Fibroblast of gingiva (primary cell): ENCODE measurements around the gene PSMC6.
A peak's percentile ranks its signal among the peaks of the same experiment; 100 is the strongest.
"Not testable (repeated sequence)": the region's sequence is repeated elsewhere in the genome, so short reads cannot be mapped to it uniquely, and the experiment has no call there.

Source experiments
- DNase-seq: peaks from one replicate; pipeline ENCODE4 v3.0.0-alpha.2; 2011; ENCODE audit warnings: low read depth

The PSMC6 gene

GRCh38 chr14:52723514-52724359, 16.7 kb downstream of the PSMC6 start:
- no peak for DNase-seq

GRCh38 chr14:52724360-52724644, 17.3 kb downstream of the PSMC6 start:
- DNase-seq = no peak

GRCh38 chr14:52727509-52727908, 20.5 kb downstream of the PSMC6 start:
- not testable (repeated sequence) for DNase-seq

GRCh38 chr14:52729035-52729434, 22.0 kb downstream of the PSMC6 start:
- DNase-seq = not testable (repeated sequence)

- DNase-seq = no peak
These were observed 22.6 kb downstream of the PSMC6 start for GRCh38 chr14:52729585-52729924.

- peak; percentile 98 for DNase-seq
These were observed 23.1 kb downstream of the PSMC6 start, which contains the start of gene STYX for GRCh38 chr14:52729925-52730708. TSS of gene STYX (plus strand) at chr14:52730166. CDS start at chr14:52730475, 309 bp downstream.

DNA sequence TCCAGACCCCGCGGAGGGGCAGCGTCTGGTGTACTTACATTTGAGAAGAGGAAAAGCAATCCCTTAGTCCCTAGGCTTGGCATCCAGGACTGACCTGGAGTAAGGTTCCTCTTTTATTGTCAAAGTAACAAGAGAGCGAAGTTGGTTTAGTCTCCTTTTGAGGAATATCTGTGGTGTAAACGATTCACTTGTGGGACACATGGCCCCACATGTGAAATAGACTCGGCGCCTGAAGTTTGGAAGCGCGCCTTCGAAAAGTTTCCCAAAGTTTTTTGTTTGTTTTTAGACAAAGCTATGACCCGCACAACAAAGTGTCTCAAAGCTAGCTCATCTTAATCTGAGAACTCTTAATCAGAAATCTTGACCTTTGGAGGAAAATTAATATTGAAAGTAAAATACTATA, 23.7 kb downstream of the PSMC6 start:
- no peak for DNase-seq

DNA sequence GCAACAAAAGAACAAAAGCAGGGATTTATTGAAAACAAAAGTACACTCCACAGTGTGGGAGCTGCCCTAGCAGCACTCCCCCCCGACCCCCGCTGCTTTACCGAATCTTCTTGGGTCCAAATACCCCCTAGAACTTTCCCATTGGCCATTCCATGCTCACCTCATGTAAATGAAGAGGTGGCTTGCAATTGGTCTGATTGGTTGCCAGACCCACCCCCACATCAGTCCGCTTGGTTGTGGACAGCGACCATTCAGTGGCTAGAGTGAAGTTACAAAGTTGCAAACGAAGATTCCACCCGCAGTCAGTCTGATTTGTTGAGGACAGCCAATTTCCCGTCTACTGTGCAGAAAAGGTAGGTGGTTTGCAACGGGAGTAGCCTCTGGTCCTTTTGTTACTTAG, 26.8 kb downstream of the PSMC6 start:
- DNase-seq = no peak

DNA sequence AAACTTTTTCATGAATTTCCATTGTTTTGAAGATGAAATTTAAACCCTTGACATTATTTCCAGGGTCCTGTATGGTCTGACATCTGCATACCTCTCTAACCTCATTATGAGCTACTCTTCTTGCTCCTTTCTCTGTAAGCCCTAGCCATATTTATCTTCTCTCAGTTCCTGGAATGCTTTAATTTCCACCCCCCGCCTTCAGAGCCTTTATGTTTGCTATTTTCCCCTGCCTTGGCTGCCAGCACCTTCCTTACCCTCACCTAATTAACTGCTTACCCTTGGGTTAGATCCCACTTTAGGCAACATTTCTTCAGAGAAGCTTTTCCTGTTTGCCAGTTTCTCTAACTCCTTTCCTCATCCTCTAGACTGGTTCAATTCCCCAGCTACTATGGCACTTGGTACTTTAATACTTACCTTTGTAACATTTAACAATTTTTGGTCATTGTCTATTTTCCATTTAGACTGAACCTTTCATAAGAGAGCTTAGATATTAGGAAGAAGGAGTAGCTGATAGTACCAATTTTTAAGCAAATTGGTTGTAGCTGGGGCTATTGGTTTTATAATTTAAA, 29.0 kb downstream of the PSMC6 start:
- DNase-seq = no peak

GRCh38 chr14:52738409-52738808, 31.4 kb downstream of the PSMC6 start:
- DNase-seq = no peak

GRCh38 chr14:52740751-52741150, 33.8 kb downstream of the PSMC6 start:
- DNase-seq = no peak

DNA sequence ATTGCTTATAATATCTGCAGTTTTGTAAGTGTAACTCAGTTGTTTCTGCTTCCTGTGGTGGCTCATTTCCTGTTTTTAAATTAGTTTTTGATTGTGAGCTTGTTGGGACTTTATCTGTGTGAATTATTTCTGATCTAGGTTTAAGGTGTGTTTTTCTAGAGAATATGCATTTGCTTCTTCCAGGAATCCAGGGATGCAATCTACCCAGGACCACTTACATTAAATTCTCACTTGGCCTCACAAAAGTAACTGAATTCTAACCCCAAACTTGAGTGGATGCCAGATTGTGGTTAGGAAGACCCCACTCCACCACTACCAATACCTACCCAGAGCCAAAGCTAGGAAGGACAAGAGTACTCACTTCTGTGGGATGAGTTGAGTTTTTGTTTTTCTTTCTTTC, 34.9 kb downstream of the PSMC6 start:
- DNase-seq = no peak

DNA sequence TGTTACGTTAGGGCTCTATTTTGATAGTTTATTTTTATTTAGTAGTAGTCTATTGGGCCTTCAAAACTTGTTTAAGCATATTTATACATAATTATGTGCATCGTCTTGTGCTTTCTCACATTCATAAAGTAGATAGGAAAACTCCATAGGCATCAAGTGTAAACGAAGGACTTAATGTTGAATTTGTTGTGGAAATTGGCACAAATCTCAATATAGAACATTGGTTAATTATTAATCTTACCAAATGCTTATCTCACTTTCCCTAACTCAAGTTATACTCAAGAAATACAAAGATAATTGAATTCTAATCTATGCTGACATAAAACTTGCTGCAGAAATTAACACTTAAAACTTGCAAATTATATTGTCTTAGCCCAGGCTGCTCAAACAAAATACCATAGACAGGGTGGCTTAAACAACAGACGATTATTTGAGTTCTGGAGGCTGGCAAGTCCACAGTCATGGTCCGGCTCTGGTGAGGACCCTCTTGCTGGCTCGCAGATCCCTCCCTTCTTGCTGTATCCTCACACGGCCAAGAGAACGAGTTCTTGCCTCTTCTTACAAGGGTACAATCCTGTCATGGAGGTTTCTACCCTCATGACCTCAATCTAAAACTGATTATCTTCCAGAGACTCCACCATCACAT, 41.8 kb downstream of the PSMC6 start:
- no peak for DNase-seq

DNA sequence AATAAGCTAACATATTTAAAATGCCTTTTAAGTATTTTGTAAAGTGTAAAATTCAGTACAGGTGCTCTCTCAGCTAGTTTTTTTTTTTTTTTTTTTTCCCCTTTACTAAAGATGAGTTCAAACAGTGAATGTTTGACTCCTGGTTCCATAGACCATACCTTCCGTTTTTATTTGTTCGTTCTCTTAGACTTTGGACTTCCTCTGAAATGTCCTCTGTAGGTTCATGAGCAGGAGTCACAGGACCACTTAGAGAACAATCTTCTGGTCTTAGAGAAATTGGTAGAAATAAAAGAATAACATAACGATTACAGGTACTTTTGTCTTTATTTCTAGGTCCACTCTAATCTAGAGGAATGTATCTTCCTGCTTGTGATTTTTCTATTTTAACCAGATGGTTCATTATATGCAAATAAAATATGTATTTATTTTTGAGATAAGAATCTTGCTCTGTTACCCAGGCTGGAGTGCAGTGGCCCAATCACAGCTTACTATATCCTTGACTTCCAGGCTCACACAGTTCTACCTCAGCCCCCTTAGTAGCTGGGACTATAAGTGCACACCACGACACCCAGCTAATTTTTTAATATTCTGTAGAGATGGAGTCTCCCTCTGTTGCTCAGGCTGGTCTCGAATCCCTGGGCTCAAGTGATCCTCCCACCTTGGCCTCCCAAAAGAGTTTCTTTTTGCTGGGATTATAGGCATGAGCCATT, 48.8 kb downstream of the PSMC6 start:
- DNase-seq = no peak

DNA sequence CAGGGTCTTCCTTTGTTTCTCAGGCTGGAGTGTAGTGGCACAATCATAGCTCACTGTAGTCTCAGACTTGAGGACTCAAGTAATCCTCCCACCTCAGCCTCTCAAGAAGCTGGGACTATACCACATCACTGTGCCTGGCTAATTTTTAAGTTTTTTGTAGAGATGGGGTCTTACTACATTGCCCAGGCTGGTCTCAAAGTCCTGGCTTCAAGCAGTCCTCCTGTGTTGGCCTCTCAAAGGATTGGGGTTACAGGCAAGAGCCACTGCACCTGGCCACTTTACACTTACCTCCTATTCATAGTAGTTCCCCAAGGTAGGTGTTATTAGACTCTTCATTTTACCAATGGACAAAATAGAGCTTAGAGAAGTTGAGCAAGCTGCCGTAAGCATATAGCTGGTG, 52.1 kb downstream of the PSMC6 start:
- DNase-seq = no peak

DNA sequence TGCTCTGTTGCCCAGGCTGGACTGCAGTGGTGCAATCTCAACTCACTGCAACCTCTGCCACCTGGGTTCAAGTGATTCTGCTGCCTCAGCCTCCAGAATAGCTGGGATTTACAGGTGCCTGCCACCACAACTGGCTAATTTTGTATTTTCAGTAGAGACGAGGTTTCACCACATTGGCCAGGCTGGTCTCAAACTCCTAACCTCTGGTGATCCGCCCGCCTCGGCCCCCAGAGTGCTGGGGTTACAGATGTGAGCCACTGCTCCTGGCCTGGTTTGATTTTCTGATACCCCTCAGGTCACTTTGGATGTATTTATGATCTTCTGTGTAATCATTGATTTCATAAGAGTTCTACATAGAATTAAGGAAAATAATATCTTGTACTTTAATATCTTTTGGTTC, 55.9 kb downstream of the PSMC6 start:
- not testable (repeated sequence) for DNase-seq

GRCh38 chr14:52767058-52767833, 60.2 kb downstream of the PSMC6 start:
- no peak for DNase-seq

GRCh38 chr14:52769887-52770286, 62.9 kb downstream of the PSMC6 start:
- DNase-seq = no peak

DNA sequence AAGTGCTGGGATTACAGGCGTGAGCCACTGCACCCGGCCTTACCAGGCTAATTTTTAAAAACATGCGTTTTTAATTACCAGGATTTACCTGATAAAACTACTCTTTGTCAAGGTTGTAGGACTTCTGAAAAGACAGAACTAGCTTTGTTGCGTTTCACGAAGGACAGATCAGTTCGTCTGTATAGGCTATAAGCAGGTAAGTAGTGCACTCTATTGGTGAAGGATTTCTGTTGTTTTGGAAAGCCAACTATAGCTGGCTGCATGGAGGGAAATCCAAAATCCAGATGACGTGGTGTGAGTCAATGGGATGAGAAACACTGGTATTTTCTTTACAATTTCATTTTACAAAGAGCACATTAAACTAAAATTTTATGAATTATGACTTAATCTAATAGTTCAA, 69.8 kb downstream of the PSMC6 start:
- no peak for DNase-seq
